ENCODE measurements around the gene TANC1. TPM values are rescaled to one million over a fixed set of nuclear protein-coding genes. Genes with fewer than 3 reads are reported as not detected.
A peak's percentile ranks its signal among the peaks of the same experiment; 100 is the strongest.

Gene TANC1
- total and polyA plus RNA-seq, 2 of the 4 experiments (the other 2 are of a cell fraction), result 10.2 to 12.9 TPM

- in situ Hi-C loops (cut with MboI; ENCODE audit: low sequenced_read_pairs), result no loop called here
- peak; percentile 45 for DNase-seq
- H4K20me1 ChIP-seq (ENCODE audit: insufficient read depth, low read length), result no peaks in the 10 kb centered on the region
- H2AK5ac ChIP-seq (ENCODE audit: low read depth, low read length), result peak overlapping the region; percentile 12; the same call in 1 of the 2 replicates
- peak overlapping the region; percentile 32 for H2BK5ac ChIP-seq (ENCODE audit: low read depth, low read length, poor library complexity, severe bottlenecking)
- H3K79me1 ChIP-seq (ENCODE audit: low read depth in 1 of 2, low read length in 2 of 2), result peaks cover 28 to 53% of the 10 kb centered on the region in 2 experiments
- H4K8ac ChIP-seq (ENCODE audit: low read depth in 2 of 2, low read length in 2 of 2), result no peak overlapping the region
- no CpG with 5 or more reads among the region's 3 CpGs for WGBS, 2 experiments (ENCODE audit: extremely low coverage in 2 of 2, insufficient read length in 1 of 2)
- no peak overlapping the region for H2AK9ac ChIP-seq (replicated peaks; ENCODE audit: low read depth, low read length, poor library complexity)
- peak; percentile 45 for ATAC-seq (ENCODE audit: low read depth)
- H3K9ac ChIP-seq (ENCODE audit: low read depth, low read length), result no peak overlapping the region
- intact Hi-C loops (cut with micrococcal nuclease), result no loop called here
- no peak overlapping the region for H3K4me3 ChIP-seq (ENCODE audit: insufficient read depth, low read depth, low read length)
- H3K23ac ChIP-seq (ENCODE audit: low read depth, low read length), result no peak overlapping the region
- H3K9me1 ChIP-seq (ENCODE audit: insufficient read depth, low read length), result peaks cover 27% of the 10 kb centered on the region
- no peak overlapping the region for H2AFZ ChIP-seq (replicated peaks; ENCODE audit: low read length, poor library complexity)
- H2BK20ac ChIP-seq (ENCODE audit: low read depth, low read length), result peak overlapping the region; percentile 82; the same call in 1 of the 2 replicates
- ChIA-PET CTCF (interaction anchor here (1.0 kb wide), 1 partner anchor 26 kb away, joined by 3 read pairs; no protein-coding TSS in a partner anchor), POLR2A (ENCODE audit: unreplicated experiment) (interaction anchor here (0.5 kb wide), 1 partner anchor 42 kb away, joined by 3 read pairs; no protein-coding TSS in a partner anchor)
- H3K27ac ChIP-seq (ENCODE audit: insufficient read depth, low read length), result peak overlapping the region; percentile 56; the same call in 1 of the 2 replicates
- no peak overlapping the region for H3K14ac ChIP-seq (replicated peaks; ENCODE audit: low read depth, low read length)
- H3K18ac ChIP-seq (ENCODE audit: low read depth, low read length), result peak overlapping the region; percentile 68; the same call in 1 of the 2 replicates
- TF ChIP-seq RCOR1 (IDR thresholded peaks at IDR 0.05; ENCODE audit: insufficient replicate concordance, low read length) (no peak), CHD1 (IDR thresholded peaks at IDR 0.05; ENCODE audit: low read depth, low read length) (no peak), MAFK (IDR thresholded peaks at IDR 0.05; ENCODE audit: low read depth, low read length) (no peak), CEBPB (IDR thresholded peaks at IDR 0.05; ENCODE audit: low read depth, low read length) (no peak)
- H3K4ac ChIP-seq (ENCODE audit: low read depth, low read length), result peak overlapping the region; percentile 34; the same call in 1 of the 2 replicates
- BruUV-seq (replicated peaks), result no TSS peak
- no peak overlapping the region for H3K56ac ChIP-seq (ENCODE audit: extremely low read depth, insufficient read depth, low read length)
- H4K91ac ChIP-seq (ENCODE audit: insufficient read depth, low read depth, low read length), result peak overlapping the region; percentile 64; the same call in 1 of the 2 replicates
- peaks cover 10% of the 10 kb centered on the region for H3K9me3 ChIP-seq (ENCODE audit: control insufficient read depth, insufficient read depth, low read length)
- dilution Hi-C loops (cut with HindIII; ENCODE audit: low sequenced_read_pairs, unreplicated experiment), result no loop called here
- H4K5ac ChIP-seq (ENCODE audit: low read depth, low read length), result no peak overlapping the region
- peak overlapping the region; percentile 12; the same call in 1 of the 2 replicates for H3K4me2 ChIP-seq (ENCODE audit: low read depth, low read length)
- H3K27me3 ChIP-seq (ENCODE audit: control insufficient read depth, insufficient read depth, low read length), result no peaks in the 10 kb centered on the region
- peaks cover 4% of the 10 kb centered on the region for H3K36me3 ChIP-seq (ENCODE audit: control insufficient read depth, insufficient read depth, low read length)
- no peak overlapping the region; the same call in 2 of the 3 replicates for H2BK15ac ChIP-seq (ENCODE audit: low read depth, low read length)
- H3K4me1 ChIP-seq (ENCODE audit: control insufficient read depth, insufficient read depth, low read length), result peaks cover 19% of the 10 kb centered on the region
- peak overlapping the region; percentile 77; the same call in 1 of the 2 replicates for H2BK120ac ChIP-seq (ENCODE audit: low read depth, low read length)
Observed at GRCh38 chr2:159098921-159099411, 130.5 kb downstream of the TANC1 start.

Measured in IMR-90 (cell line).